NCI-H1092 (cell line): ENCODE data around the gene PDGFA.

Source experiments
- DNase-seq: peaks from one replicate; lab custom pipeline; 2025; lab: John Stamatoyannopoulos, UW

PDGFA gene

DNA sequence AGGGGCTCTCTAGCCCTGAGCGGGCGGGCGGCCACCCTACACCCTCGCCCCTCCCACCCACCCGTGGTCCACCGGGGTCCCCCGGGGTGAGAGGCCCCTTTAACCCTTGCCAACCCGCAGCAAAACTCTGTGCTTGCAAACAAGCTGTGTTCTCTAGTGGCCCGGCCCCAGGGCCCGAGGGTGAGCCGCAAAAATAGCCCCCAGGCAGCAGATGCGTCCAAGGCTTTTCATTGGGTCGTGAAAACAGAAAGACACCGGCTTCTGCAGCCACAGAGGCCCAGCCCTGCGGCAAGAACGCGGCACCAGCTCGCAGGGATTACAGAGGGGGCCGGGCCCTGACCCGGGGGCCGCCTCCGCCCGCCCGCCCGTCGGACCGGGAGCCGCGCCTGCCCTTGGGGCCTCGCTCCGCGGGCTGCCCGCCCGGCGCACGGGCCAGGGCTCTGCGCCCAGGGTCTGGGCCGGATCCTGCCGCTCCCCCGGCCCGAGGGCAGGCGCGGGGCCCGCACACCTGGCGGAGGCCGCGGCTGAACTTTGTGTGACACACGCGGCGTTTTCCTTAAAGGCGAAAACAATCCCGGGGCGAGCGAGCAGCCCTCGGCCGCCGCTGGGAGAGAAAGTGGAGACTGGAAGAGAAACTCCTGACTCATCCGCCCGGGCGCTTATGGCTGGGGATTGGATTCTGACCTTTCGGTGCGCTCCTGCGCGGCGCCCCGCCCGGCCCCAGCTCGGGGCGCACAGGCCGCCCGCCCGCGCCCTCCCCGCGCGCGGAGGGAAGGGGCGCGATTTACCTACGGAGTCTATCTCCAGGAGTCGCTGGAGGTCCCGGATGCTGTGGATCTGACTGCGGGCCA, 2.8 kb downstream of the PDGFA start:
- no peak for DNase-seq

GRCh38 chr7:516216-516605, 3.4 kb downstream of the PDGFA start:
- DNase-seq: no peak

GRCh38 chr7:515628-516027, 4.0 kb downstream of the PDGFA start:
- no peak for DNase-seq

DNA sequence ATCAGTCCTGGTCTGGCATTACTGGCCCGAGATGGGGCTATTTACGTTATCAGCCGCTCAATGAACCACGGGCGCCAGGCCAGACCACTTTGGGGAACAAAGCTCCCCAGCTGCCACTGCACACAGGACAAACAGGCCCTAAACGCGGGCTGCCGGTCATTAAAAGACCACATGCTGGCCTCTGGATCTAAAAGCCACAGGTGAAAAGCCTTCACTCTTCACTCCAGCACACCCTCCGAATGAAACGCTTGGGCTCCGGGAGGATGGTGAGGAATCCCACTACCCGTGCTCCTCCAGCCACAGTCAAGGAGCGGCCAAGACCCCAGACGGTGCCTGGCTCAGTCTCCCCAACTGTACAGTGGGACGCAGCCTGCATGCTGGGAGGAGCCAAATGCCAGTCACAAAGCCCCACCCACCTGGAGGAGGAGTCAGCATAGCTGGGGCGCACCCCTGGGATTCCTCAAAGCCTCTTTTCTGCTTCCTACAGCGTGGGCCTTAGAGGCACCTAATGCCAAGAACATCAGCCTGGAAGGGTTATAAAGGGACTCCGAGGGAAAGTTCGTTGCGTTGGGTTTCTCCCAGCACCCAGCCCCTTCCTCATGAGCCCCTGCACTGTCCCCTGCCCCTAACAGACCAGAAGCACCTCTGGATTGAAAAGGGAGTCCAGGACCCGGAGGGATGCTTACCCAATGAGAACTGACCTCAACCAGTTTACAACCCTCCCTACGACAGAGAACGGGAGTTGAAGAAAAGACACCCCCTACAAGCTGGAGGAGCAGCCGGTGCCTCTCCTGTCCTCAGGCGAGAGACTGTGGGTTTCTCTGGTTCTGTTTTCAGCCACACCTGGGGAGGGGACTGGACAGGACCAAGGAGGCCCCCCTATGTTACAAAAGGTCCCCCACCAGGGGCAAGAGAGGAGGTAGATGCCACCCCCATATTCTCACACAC, 4.7 kb downstream of the PDGFA start:
- peak; percentile 60 for DNase-seq

- no peak for DNase-seq
Observed at GRCh38 chr7:514242-514641, 5.4 kb downstream of the PDGFA start.

GRCh38 chr7:513521-514166, 6.0 kb downstream of the PDGFA start:
- DNase-seq: no peak

GRCh38 chr7:512541-513311, 6.9 kb downstream of the PDGFA start:
- peak; percentile 67 for DNase-seq

GRCh38 chr7:512146-512510, 7.5 kb downstream of the PDGFA start:
- DNase-seq: no peak

DNA sequence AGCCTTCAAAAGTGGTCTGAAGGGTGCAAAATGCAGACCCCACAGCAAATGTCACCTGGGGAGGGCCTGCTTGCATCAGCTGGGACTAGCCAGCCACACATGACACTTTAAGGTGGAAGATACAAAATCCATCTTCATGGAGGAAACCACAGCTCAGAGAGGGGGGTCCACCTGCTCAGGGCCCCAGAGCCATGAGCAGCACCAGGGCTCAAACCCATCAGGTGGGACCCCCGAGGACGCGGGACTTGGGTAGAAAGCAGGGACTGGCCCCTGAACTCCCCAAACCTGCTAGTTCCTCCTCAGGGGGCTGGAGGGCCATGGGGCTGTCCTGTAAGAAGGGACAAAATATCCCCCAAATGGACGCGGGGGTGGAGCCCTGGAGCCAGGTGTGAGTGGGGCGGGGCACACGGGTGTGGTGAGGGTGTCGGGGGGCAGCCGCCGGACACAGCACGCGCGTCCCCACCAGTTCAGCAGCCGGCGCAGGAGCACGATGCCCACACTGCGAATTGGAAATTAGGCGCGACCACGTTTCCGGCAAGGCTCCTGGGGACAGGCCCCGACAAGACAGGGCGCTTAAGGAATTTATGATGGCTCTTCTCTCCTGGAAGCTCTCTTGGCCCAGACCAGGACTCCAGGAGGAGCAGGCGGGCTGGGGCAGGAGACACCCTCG, 8.0 kb downstream of the PDGFA start:
- no peak for DNase-seq

DNA sequence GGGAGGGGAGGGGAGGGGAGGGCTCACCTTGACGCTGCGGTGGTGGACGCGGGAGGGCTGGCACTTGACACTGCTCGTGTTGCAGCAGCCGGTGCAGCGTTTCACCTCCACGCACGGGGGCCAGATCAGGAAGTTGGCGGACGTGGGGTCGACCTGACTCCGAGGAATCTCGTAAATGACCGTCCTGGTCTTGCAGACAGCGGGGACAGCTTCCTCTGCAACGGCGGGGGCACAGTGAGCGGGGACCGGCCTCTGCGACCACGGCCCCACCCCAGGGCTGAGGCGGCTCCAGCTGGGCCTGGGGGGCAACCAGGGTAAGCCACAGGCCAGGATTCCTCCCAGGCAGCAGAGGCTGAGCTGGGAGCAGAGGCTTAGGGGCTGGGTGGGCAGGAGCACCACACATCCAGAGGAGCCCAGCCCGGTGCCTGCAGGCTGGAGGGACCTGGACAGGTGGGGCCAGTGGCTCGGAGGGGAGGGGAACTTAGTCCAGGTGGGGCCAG, 8.8 kb downstream of the PDGFA start:
- no peak for DNase-seq

DNA sequence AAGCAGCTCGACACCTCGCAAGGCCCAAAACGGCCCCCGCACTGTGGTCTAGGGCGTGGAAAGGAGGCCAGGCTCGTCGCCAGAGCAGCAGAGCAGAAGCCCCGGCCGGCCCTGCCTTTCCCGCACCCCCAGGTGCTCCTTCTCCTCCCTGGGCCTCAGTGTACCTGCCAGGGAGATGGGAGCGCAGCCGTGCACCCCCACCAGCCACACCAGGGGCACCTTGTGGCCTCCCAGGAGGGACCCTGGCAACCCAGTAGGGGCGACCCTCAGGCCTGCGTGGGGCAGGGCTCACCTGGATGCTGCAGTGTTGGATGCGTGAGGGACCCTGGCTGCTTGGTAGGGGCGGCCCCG, 9.5 kb downstream of the PDGFA start:
- no peak for DNase-seq

DNA sequence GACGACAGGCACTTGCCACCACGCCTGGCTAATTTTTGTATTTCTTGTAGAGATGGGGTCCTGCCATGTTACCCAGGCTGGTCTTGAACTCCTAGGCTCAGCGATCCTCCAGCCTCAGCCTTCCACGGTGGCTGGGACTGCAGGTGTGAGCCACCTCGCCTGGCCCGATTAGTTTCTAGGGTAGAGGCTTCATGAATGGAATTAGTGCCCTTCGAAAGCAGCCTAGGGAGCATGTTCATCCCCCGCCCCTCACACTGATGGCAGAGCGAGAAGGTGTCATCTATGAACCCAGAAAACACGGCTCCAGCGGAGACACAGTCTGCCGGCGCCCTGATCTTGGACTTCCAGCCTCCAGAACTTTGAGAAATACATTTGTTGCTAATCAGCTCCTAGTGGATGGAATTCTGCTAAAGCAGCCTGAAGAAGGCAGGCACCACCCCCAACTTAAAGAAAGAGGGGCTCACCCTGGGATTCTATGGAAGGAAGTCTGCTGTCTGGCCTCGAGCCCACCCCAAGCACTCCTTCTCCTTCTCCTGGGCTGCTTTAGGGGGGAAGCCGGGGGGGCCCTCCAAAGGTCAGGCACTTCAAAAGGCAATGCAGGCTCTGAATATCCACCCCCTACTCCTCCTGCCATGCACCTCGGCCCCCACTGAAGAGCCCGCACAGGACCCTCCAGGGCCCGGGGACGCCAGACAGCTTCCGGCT, 10.1 kb downstream of the PDGFA start:
- DNase-seq: no peak

DNA sequence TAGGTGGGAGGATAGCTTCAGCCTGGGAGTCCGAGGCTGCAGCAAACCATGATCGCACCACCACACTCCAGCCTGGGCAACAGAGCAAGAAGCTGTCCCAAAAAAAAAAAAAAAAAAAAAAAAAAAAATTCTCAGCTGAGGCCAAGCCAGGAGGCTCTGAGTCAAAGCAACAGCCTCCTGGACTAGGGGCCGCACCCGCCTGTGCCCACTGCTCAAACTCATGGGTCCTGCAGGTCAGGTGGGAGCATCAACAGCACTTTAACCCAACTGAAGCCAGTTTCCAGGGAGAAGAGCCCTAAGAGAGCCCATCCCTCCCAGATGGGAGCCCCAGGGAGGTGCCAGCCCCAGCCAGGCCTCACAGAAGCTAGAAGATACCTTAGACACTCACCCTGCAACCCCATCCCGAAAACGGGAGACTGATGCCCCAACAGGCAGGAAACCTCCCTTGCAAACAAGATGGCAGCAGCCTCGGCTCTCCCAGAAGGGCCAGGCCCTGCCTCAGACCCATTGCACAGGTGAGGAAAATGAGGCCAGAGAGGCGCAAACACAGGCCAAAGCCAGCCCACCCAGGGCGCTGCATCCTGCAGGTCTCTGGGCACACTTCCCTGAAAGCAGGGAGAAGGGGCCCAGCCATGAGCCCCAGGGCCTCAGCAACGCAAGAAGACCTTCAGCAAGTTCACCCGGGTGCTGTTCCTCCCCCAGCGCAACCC, 11.0 kb downstream of the PDGFA start:
- no peak for DNase-seq

GRCh38 chr7:507623-508300, 11.9 kb downstream of the PDGFA start:
- no peak for DNase-seq

DNA sequence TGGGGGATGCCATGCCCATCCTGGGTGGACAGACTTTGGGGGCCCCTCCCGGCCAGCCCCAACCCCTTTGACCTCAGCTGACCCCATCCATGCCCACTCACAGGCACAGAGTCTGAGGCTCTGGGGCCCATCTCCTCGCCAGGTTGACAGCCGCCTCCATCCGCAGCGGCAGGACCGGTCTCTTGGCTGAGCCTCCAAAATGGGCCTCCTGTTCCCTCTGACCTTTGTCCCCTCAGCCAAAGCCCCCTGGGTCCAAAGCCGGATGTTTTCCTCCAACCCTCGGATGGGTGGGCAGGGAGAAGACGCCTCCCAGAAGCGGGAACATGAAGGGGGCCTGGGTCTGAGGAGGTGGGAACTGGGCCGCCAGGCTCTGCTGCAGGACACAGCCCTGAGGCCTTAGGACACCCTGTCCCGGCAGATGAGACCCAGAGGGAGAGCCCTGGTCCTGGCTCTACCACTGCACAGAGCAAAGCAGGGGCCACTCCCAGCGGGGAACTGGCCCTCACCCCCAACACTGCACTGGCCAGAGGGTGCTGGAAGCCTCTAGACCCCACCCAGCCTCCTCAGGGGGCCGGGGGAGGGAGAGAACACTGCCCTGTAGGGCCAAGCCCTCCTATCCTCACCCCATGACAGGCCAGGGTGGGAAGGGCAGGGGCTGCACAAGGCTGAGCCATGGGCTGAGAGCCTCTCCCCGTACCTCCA, 12.6 kb downstream of the PDGFA start:
- no peak for DNase-seq

- no peak for DNase-seq
Observed at GRCh38 chr7:506391-506831, 13.2 kb downstream of the PDGFA start.

GRCh38 chr7:505171-505570, 14.5 kb downstream of the PDGFA start:
- no peak for DNase-seq
